Kidney epithelial cell (primary cell): Measurements from ENCODE around the gene PRR15L. TPM values are rescaled to one million over a fixed set of nuclear protein-coding genes. Genes with fewer than 3 reads are reported as not detected.
"Not testable (repeated sequence)": the region's sequence is repeated elsewhere in the genome, so short reads cannot be mapped to it uniquely, and the experiment has no call there.

Experiments
- DNase-seq: peaks from one replicate; pipeline ENCODE4 v3.0.0-alpha.2; 2010; ENCODE audit warnings: low read depth
- H3K27me3 ChIP-seq: 2 replicates; pipeline ENCODE4 v1.6.0; 2011; ENCODE audit warnings: low read length; ENCODE audit not compliant: control insufficient read depth, insufficient read depth
- H3K36me3 ChIP-seq: 2 replicates; pipeline ENCODE4 v1.5.1; 2011; ENCODE audit warnings: low read length; ENCODE audit not compliant: control insufficient read depth, insufficient read depth
- H3K4me3 ChIP-seq: 2 replicates; pipeline ENCODE4 v1.5.1; 2011; ENCODE audit warnings: low read depth, mild to moderate bottlenecking, control low read depth, low read length
- total RNA-seq: library from RNA; depleted of rRNA; stranded (reverse); fragments of >200 nt; gene quantifications from 2 replicates; pipeline ENCODE4 v1.2.3, GENCODE V29; 2015
- TF ChIP-seq, protein P1 (sequence below): IDR thresholded peaks from 2 replicates; pipeline ENCODE4 v1.5.1; 2011; ENCODE audit warnings: mild to moderate bottlenecking, moderate library complexity, low read length, control low read depth, inconsistent platforms; ENCODE audit not compliant: insufficient read depth, poor library complexity, severe bottlenecking

Gene PRR15L
- total RNA-seq, 1 donor from 2014 or later: 0.92 TPM

DNA sequence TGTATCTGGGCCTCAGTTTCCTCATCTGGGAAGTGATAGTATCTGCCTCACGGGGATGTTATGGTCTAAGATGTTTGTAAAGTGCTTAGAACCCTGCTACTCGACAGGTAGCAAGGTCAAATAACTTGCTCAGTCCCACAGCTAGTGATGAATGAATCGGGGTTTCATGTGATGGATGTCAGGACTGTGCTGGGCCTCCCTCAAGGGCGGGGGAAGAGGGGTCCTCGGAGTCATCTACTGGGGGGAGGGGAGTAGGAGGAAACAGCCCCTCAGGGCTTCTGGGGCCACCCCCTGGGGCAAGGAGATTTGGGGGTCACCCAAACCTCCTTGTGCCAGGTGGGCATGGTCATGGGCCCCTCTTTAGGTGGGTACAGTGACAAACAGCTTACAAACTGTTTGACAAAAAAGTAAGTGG is 15.6 kb downstream of the PRR15L start:
- Histone ChIP-seq H3K36me3 (no peaks in the 10 kb centered on the region), H3K27me3 (no peaks in the 10 kb centered on the region)
- TF ChIP-seq, protein P1, sequence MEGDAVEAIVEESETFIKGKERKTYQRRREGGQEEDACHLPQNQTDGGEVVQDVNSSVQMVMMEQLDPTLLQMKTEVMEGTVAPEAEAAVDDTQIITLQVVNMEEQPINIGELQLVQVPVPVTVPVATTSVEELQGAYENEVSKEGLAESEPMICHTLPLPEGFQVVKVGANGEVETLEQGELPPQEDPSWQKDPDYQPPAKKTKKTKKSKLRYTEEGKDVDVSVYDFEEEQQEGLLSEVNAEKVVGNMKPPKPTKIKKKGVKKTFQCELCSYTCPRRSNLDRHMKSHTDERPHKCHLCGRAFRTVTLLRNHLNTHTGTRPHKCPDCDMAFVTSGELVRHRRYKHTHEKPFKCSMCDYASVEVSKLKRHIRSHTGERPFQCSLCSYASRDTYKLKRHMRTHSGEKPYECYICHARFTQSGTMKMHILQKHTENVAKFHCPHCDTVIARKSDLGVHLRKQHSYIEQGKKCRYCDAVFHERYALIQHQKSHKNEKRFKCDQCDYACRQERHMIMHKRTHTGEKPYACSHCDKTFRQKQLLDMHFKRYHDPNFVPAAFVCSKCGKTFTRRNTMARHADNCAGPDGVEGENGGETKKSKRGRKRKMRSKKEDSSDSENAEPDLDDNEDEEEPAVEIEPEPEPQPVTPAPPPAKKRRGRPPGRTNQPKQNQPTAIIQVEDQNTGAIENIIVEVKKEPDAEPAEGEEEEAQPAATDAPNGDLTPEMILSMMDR: no peak

DNA sequence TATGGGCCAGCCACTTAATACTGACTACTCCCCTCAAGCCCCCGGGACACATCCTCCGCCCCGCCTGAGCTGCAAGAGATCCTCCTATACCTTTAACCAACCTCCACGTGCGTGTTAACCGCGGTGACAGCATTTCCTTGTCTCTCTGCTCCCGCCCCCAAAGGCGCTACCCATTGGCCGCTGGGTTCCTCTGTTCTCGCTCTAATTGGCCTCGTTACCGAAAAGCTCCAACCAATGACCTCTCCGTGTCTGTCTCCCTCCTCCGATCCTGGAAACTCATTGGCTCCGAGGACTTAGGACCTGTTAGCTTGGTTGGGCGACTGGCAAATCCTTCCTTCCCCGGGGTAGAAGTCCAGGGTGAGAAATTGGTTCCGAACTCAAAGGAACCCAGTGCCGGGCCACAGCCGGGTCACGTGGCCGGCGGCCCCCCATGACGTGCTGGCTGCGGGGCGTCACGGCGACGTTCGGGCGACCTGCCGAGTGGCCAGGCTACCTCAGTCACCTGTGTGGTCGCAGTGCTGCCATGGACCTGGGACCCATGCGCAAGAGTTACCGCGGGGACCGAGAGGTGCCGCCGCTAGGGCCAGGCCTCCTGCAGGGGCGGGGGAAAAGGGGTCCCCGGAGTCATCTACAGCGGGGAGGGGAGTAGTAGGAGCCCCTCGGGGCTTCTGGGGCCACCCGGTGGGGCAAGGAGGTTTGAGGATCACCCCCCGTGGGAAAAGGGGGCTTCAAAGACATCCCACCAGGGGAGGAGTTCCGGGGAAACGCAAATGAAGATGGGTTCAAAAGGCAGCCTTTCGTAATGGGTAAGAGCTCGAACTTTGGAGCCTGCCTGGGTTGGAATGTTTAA is 16.2 kb downstream of the PRR15L start, which contains the start of gene PNPO:
PNPO (plus strand) TSS at position 326 of the 850 bp plus-strand sequence; CDS start at position 431, 105 bp downstream.
- TF ChIP-seq, protein P1: no peak
- H3K27me3 ChIP-seq: no peaks in the 10 kb centered on the region
- DNase-seq: peak; percentile 96
- no peaks in the 10 kb centered on the region for H3K36me3 ChIP-seq
- H3K4me3 ChIP-seq: peak within 1 kb of the TSS; percentile 78

More for the DNA sequence above, 15.6 kb downstream of the PRR15L start:
- peak overlapping the region; percentile 78 for H3K4me3 ChIP-seq
- no peak for DNase-seq

DNA sequence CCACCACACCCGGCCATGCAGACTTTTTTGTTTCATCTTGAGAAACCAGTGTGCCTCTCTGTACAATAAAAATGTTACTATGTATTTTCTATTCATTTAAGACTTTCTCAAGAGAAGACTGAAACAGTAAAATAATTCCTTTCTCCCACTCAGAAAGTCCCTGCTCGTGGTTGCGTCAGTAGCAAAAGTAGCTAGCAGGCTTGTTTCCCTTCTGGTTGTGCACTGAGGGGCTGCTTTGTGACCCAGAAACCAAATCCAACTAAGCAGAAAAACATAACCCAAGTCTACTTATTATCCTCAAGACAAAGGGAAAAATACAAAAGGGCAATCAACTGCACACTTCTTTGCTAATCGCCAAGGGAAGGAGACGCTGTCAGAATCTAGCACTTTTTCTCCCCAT is 19.7 kb downstream of the PRR15L start:
- DNase-seq: no peak
- TF ChIP-seq, protein P1: no peak
- no peaks in the 10 kb centered on the region for H3K27me3 ChIP-seq
- no peak overlapping the region for H3K4me3 ChIP-seq
- H3K36me3 ChIP-seq: no peaks in the 10 kb centered on the region

DNA sequence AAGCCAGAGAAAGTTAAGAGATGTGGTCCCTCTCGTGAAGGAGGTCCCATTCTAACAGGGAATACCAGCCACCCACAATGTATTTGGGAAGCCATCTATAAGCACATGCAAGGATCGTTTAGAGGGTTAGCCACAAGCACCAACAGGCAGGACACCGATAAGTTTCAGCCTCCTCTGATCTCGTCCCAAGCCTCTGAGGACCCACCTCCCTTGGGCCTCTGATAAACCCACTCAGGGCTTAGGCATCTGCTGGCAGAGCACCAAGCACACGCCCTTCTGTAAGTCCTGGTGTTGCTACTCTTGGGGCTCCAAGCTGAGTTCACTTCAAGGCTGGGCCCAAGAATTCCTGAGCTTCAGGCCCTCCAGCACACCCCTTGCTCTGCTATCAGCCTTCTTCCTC is 21.7 kb downstream of the PRR15L start:
- Histone ChIP-seq H3K27me3 (no peaks in the 10 kb centered on the region), H3K4me3 (no peak overlapping the region), H3K36me3 (no peaks in the 10 kb centered on the region)
- no peak for DNase-seq
- TF ChIP-seq, protein P1: no peak

DNA sequence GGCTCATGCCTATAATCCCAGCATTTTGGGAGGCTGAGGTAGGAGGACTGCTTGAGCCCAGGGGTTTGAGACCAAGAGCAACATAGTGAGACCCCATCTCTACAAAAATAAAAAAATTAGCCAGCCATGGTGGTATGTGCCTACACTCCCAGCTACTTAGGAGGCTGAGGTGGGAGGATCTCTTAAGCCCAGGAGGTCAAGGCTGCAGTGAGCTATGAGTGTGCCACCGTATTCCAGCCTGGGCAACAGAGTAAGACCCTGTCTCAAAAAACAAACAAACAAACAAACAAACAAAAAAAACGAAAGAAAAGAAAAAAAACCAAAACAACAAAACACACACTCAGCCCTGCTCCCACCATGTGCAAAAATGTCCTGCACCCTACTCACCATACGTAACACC is 22.2 kb downstream of the PRR15L start:
- not testable (repeated sequence) for DNase-seq, H3K4me3 ChIP-seq, H3K36me3 ChIP-seq, H3K27me3 ChIP-seq

DNA sequence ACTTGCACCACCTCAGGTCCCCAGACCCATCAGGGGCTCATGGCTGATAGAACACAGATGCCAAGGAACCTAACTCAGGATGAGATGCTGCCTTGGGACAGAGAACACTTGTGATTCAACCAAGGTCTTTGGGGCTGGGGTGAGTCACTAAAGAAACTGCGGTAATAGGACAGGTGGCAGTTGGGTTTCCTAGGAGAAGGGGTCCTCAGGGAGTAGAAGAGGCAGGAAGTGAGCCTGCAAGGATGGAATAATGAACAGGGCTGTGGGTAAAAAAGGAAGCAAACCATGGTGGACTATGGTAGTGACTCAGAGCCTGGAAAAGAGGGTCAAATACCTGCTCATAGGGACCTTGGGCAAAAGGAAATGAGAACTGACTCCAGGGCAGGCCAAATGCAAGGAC is 22.8 kb downstream of the PRR15L start:
- H3K27me3 ChIP-seq: no peaks in the 10 kb centered on the region
- H3K4me3 ChIP-seq: no peak overlapping the region
- TF ChIP-seq, protein P1: no peak
- DNase-seq: no peak
- no peaks in the 10 kb centered on the region for H3K36me3 ChIP-seq
